GM19035 (cell line): ENCODE measurements around the gene ERVMER34-1.

Experiments used
- ATAC-seq: cut with Tn5 transposase; IDR thresholded peaks from one replicate; pipeline ENCODE4 v1.9.1; 2021; ENCODE audit not compliant: unreplicated experiment

ERVMER34-1 gene

DNA sequence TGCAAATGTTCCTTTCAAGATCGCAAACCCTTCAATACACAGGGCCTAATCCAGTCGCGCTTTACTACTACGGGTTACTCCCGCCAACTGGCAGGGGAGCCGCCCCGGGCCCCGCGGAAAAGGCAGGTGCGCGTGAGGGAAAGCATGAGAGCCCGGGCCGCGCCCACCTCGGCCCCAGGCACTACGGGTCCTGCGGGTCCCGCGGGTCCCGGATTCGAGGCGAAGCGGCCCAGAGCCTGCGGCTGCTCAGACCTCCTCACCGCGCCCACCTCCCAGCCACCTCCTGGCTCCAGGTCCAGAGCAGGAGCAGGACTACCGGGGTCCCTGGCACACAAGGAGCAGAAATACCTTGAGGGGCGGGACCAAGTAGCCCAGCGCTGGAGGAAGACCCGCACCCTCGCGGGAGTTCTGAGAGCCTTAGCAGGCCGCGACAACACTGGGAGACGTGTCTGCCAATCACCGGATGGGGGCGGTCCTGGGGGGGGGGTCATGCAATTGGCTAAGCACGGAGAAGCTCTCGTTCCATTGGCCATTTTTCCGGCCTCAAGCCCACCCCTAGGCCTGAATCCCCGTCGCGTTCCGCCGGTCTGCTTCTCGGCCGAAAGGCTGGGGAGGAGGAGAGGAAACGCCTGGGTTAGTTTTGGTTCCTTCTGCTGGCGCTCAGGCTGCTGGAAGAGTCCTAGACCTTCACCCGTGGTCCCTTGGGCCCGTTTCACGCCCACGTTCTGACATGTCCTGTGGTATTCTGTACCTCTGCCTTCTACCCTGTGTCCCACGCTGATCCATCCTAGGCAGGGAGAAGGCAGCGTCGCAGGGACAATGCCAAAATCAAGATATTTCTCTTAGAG, 29.0 kb downstream of the ERVMER34-1 start:
- ATAC-seq = peak; percentile 95

DNA sequence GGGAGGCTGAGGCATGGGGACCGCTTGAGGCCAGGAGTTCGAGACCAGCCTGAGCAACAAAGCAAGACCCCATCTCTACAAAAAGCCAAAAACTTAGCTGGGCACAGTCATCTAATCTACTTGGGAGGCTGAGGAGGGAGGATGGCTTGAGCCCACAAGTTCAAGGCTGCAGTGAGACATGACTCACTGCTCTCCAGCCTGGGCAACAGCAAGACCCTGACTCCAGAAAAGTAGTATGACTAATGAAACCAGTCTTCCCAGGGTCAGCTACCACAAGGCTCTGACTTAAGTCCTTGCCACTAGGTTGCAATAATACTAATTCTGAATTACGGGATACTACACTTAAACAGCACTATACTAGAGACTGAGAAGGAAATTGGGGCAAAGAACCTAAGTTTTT, 33.1 kb downstream of the ERVMER34-1 start:
- no peak for ATAC-seq

DNA sequence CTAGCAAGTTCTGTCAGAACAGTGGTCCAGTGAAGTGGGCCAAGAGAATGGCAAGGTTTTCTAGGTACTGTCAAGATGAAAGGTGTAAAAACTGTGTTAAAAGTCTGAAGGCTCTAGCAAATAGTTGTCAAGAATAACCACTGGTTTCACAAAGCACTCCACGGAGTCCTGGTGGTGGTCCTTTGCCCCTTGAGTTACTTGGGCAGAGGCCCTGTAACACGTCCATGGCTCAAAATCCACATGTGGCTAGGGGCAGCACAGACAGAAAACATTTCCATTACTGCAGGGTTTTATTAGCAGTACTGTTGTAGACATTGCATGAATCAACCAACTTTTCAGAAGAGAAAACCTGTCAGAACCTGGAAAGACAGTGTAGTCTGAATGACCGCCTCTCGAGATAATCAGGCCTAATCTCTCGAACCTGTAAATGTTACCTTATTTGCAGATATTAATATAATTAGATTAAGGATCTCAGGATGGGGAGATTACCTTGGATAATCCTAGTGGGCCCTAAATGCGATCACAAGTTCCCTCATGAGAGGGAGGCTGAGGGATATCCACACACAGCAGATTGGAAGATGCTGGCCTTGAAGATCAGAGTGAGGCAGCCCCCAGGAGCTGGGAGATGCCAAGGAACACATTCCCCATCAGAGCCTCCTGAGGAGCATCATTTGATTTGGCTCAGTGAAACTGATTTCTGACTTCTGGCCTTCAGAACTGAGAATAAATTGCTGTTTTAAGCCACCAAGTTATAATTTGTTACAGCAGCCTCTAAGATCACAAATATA, 34.7 kb downstream of the ERVMER34-1 start:
- ATAC-seq = no peak

DNA sequence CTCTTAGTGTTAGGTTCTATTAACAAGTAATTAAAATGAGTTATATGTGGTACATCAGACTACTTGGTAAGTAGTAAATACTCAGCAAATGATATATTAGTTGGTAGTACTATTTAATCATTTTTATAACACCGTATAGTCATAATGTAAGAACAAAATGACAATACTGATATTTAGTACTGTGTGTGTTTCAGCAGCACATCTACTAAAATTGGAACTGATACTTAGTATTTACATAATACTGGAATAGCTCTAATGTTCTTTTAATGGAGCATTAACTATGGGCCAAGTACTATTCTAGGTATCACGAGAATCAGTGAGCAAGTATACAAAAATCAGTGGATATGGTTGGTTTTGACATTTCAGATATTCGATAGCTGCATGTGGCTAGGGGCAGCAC, 35.3 kb downstream of the ERVMER34-1 start:
- ATAC-seq = no peak

DNA sequence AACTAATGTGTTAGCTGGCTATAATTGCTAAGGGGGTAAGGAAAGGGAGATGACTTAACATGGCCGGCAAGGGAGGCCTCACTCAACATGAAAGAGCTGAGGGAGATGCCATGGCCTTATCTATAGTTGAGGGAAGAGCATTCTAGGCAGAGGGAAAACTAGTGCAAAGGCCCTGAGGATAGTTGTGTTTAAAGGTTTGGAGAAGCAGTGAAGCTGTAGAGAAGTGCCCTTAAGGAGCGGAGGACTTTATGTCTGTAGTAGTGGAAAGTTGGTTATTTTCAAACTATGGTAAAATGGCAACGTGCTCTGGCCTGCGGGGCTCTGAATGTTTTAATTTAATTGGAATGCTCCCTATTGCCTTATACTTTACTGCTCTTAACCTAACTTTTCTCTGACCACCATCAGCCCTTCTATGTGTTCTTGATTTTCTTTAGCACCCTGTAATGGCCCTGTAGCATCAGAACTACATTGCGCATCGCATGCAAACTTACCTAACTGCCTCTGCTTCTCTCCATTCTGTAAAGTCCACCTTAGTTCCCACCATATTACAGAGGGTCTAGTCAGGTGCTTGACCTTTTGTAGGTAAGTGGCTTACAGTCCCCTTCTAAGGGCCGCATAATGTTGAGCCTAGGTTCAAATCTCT, 35.8 kb downstream of the ERVMER34-1 start:
- ATAC-seq = no peak

DNA sequence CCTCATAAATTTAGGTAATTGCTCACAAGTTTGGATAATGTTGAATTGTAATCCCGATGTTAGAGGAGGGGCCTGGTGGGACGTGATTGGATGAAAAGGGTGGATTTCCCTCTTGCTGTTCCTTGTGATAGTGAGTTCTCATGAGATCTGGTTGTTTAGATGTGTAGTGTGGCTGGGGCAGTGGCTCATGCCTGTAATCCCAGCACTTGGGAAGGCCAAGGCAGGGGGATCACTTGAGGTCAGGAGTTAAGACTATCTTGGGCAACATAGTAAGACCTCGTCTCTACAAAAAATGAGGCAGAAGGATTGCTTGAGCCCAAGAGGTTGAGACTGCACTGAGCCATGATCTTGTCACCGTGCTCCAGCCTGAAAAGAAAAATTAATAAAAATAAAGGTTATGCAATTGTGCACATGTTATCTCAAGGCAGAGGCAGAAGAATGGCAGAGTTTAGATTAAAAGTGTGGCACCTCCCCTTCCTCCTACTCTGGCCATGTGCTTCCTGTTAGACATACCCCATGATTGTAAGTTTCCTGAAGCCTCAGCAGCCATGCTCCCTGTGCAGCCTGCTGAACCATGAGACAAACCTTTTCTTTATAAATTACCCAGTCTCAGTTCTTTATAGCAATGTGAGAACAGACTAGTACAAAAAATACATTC, 36.5 kb downstream of the ERVMER34-1 start:
- no peak for ATAC-seq

DNA sequence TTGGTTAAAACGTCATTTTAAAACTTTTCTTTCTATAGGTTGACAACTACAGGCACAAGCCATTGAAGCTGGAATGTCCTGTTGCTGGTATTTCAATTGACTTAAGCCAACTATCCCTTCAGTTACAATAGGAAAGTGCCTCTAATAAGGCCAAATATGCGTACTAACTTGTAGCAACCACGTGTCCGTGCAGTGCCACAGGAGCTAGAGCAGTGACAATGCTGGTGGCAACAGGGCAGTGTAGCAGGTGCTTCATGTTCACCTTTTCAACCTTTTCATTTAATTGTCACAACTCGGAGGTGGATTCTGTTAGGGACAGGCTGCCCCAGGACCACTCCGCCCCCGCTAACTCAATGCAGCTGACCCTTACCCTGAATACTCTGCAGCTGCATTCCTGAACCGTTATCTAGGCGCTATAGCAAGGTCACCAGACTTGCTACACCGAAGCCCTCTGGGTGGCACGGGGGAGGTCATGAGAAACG, 37.7 kb downstream of the ERVMER34-1 start:
- ATAC-seq = no peak

DNA sequence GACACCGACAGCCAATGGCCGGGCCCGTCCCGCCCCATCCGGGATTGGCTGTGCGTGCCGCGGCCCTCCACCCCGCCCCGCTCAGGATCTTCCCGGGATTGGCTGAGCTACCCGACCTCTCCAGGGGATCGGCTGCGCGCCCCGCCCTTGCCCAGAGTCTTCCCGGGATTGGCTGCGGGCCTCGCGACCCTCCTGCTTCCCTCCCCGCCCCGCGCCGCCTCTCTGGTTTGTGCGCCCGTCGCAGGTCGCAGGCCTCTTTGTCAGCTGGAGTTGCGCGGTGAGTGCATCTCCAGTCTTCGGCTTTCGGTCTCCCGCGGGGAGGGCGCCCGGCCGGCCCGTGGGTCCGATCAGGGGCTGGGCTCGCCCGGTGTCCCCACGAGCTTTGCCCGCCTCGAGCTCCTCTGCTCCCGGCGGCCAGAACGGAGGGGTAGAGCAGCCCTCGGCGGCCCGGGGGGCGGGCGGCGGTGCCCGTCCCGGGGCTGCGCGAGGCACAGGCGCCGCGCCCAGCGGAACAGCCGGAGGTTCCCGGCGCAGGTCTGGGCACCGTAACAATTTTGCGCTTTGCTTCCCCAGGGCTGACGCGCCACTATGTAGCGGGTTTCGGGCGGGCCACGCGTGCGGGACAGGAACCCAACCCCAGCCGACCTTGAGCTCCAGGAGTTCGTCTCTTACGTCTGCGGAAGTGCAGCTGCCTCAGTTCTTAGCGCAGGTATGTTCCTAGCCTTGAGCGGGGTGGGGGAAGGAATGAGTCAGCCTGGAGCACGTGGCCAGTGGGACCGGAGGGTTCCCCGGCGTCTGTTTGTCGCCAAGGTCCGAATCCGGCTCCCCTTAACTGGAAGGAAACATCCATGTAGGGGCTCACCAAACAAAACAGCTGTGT, 38.7 kb downstream of the ERVMER34-1 start:
- peak; percentile 87 for ATAC-seq

DNA sequence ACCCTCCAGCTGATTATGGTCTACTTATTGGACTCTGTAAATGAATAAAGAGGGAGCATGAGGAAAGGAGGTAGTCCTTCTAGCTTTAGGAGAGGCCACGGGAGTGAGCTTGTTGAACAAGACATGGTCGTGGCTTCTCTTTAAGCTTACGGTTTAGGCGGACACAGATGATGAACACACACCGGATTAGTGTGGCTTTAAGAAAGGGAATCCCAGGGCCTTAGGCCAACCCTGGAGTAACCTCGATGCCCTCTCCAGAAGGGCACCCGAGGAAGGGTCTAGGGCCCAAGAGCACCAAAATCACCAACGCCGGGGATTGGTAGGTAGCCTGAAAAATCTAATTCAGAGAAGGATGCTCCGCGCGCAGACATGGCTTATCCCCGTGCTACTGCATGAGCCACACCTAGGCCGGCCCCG, 39.4 kb downstream of the ERVMER34-1 start:
- peak; percentile 16 for ATAC-seq

DNA sequence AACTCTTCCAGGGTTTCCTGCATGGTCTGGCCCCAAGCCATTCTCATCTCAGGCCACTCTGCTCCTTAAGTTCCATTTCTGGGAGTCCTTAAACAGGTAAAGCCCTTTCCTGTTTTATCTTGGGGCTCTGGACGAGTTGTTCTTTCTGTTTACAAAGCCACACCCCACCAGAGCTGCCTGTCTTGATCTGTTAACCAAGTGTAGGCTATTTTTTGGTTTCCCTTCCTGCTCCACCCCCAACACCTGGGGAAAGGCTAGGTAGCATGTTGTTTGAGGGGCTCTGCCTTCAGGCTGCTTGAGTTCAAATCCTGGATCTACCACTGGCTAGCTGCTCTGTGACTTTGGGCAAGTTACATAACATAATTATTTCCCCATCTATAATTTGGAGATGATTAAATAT, 40.0 kb downstream of the ERVMER34-1 start:
- ATAC-seq = no peak

DNA sequence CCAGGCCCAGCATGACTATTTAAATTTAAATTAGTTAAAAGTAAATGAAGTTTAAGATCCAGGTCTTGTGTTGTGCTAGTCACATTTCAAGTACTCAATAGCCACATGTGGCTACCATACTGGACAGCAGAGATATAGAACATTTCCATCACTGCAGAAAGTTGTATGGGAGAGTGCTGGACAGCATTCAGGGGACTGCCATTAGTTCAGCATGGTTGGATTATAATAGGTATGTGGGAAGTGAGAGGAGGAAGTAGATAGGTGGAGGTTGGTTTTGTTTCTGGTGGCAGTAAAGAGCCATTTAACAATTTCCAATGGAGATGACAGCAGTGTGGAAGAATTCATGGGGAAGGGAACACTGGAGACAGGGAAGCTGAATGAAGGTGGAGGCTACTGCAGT, 42.1 kb downstream of the ERVMER34-1 start:
- ATAC-seq = no peak

DNA sequence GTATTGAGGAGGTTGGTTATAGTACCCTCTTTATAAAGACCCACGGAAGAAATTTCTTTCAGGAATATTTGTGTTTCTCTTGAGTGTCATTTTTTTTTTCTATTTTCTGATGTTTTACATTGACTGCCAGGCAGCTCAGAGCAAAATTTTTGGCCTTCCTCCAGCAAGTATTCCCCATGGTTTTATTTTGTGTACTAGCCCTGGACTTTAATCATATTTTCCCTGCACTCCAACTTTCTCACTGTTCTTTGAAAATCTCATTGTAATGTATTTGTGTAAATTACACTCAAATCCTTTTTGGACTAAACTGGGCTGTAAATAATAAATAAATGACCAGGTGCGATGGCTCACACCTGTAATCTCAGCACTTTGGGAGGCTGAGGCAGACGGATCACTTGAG, 46.6 kb downstream of the ERVMER34-1 start:
- no peak for ATAC-seq

DNA sequence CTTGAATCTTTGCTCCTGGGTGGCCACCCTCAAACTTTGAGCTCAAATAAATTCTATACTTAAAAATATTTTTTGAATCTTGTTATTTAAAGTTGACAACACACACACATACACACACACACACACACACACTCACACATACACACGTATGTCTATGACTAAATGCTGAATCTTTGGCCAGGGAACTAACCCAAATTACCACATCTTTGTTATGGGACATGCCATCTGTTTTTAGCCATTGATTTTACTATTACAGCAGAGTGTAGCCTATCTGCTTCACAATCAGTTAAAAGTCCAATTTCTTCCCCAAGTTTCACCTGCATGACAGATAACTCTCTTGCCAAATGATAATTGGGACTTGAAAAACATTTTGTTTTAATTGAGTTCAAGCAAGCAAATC, 47.1 kb downstream of the ERVMER34-1 start:
- no peak for ATAC-seq

DNA sequence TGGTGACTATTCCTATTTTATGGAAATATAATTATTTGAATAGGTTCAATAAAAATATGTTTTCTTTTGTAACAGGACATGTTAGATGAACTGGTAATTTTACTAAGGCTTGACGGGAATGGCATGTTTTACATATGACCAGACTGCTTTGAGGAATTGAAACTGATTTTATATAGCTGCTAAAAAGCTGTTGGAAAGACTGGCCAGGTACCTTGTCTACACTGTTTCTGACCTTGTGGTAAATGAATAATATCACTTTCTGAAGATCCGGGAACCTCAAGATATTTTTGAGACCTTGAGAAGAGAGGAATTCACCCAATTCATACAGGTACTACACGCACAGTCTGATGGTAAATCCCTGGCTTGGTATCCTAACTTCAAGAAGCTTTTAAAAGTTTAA, 50.0 kb downstream of the ERVMER34-1 start:
- peak; percentile 85 for ATAC-seq

DNA sequence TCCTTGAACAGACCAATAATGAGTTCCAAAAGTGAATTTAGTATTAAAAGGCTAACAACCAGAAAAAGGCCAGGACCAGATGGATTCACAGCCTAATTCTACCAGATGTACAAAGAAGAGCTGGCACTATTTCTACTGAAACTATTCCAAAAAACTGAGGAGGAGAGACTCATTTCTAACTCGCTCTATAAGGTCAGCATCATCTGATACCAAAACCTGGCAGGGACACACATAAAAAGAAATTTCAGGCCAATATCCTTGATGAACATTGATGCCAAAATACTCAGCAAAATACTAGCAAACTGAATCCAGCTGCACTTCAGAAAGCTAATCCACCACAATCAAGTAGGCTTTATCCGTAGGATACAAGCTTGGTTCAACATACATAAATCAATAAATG, 56.3 kb downstream of the ERVMER34-1 start:
- no peak for ATAC-seq

DNA sequence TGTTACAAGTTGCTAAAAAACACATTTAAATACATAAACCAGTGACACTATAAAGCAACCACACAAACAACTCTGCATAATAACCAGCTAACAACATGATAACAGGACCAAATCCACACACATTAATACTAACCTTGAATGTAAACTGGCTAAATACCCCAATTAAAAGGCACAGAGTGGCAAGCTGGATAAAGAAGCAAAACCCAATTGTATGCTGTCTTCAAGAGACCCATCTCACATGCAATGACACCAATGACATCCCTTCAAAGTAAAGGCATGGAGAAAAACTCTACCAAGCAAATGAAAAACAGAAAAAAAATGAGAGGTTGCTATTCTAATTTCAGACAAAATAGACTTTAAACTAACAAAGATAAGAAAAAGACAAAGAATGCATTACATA, 57.7 kb downstream of the ERVMER34-1 start:
- no peak for ATAC-seq
